Ramos (cell line): Measurements from ENCODE around the gene LRRC75B.
"Not testable (repeated sequence)": the region's sequence is repeated elsewhere in the genome, so short reads cannot be mapped to it uniquely, and the experiment has no call there.

Experiments
- in situ Hi-C: fragments of 300-500 bp; cut with MboI; formaldehyde crosslinking; loops from one replicate; pipeline ENCODE4 v1.14.3; 2022; ENCODE audit warnings: low sequenced_read_pairs; ENCODE audit not compliant: unreplicated experiment

LRRC75B gene

GRCh38 chr22:24559471-24559870, 33.4 kb downstream of the LRRC75B start:
- in situ Hi-C loops, result no loop called here

GRCh38 chr22:24555165-24556039, 37.5 kb downstream of the LRRC75B start, which contains the start of gene SNRPD3:
TSS of gene SNRPD3 (plus strand) at chr22:24555999. CDS start at chr22:24557675, 1,676 bp downstream.
- in situ Hi-C loops, result no loop called here

- in situ Hi-C loops, result no loop called here
These were observed 38.3 kb downstream of the LRRC75B start, which contains the start of gene GUCD1 for GRCh38 chr22:24554313-24555164. TSS of gene GUCD1 (minus strand) at chr22:24555138. CDS start at chr22:24554991, 147 bp downstream.

GRCh38 chr22:24553597-24554312, 39.1 kb downstream of the LRRC75B start:
- in situ Hi-C loops, result no loop called here

- in situ Hi-C loops, result not testable (repeated sequence)
These were observed 40.2 kb downstream of the LRRC75B start for GRCh38 chr22:24552503-24553286.

GRCh38 chr22:24550902-24551435, 41.9 kb downstream of the LRRC75B start:
- in situ Hi-C loops, result no loop called here

GRCh38 chr22:24550028-24550901, 42.6 kb downstream of the LRRC75B start:
- in situ Hi-C loops, result no loop called here

- in situ Hi-C loops, result no loop called here
These were observed 44.1 kb downstream of the LRRC75B start for GRCh38 chr22:24548812-24549211.

GRCh38 chr22:24543679-24544243, 49.1 kb downstream of the LRRC75B start:
- in situ Hi-C loops, result no loop called here

GRCh38 chr22:24543185-24543601, 49.7 kb downstream of the LRRC75B start:
- in situ Hi-C loops, result no loop called here

GRCh38 chr22:24542641-24543040, 50.2 kb downstream of the LRRC75B start:
- in situ Hi-C loops, result no loop called here

- in situ Hi-C loops, result no loop called here
These were observed 51.0 kb downstream of the LRRC75B start for GRCh38 chr22:24541681-24542515.

GRCh38 chr22:24540470-24540869, 52.4 kb downstream of the LRRC75B start:
- in situ Hi-C loops, result no loop called here

- in situ Hi-C loops, result no loop called here
These were observed 56.8 kb downstream of the LRRC75B start for GRCh38 chr22:24536089-24536488.
